Mucosa of descending colon (tissue), 3 donors: ENCODE data around the gene RAC3. TPM values are rescaled to one million over a fixed set of nuclear protein-coding genes. Genes with fewer than 3 reads are reported as not detected.

Source experiments
- ATAC-seq: fragments of 200-7000 bp; cut with Tn5 transposase; one replicate; pipeline ENCODE4 v1.9.1; 2020; ENCODE audit warnings: mild to moderate bottlenecking, moderate library complexity
- DNase-seq, 3 donors: peaks; one replicate each; pipeline ENCODE4 v3.0.0-alpha.2; 2020
- H3K36me3 ChIP-seq: fragments of 200-600 bp; one replicate; pipeline ENCODE4 v1.8.0; 2021; ENCODE audit warnings: low read depth, mild to moderate bottlenecking
- H3K4me1 ChIP-seq: fragments of 200-600 bp; one replicate; pipeline ENCODE4 v1.8.0; 2021; ENCODE audit warnings: low read depth, mild to moderate bottlenecking
- H3K4me3 ChIP-seq: fragments of 200-600 bp; one replicate; pipeline ENCODE4 v1.8.0; 2021; ENCODE audit warnings: mild to moderate bottlenecking
- H3K9me3 ChIP-seq: fragments of 200-600 bp; one replicate; pipeline ENCODE4 v1.8.0; 2021; ENCODE audit warnings: mild to moderate bottlenecking
- intact Hi-C, 2 donors: fragments of 100-400 bp; cut with DNase I in 1 of 2; cut with micrococcal nuclease in 1 of 2; formaldehyde crosslinking; loops; one replicate each; pipeline versions ENCODE4 v1.11.0 to v1.11.1; 2022; cut with DNase I, micrococcal nuclease
- total RNA-seq, 3 donors: library from RNA; stranded (reverse); fragmentation: NEBNext Ultra II Directional in 2 of 3; extraction: Animal tissue kit (Norgen Biotek cat#: 25700) in 2 of 3; gene quantifications; one replicate each; pipeline versions ENCODE4 v1.2.1 to v1.2.4, GENCODE V29; 2021 to 2023
- TF ChIP-seq, protein P1 (sequence below): fragments of 200-600 bp; IDR thresholded peaks from one replicate; pipeline ENCODE4 v1.8.0; 2022; ENCODE audit warnings: antibody characterized with exemption, mild to moderate bottlenecking
- donor health status: DM: no; HTN: no; CAD: no; lungs with moderate emphysema.
- donor health status: DM: no; HTN: no; CAD: no.
- donor health status: DM: no; HTN: yes; CAD: no.

Gene RAC3
- total RNA-seq, 3 donors from 2014 or later: 3.4 to 6.2 (median 4.2) TPM

DNA sequence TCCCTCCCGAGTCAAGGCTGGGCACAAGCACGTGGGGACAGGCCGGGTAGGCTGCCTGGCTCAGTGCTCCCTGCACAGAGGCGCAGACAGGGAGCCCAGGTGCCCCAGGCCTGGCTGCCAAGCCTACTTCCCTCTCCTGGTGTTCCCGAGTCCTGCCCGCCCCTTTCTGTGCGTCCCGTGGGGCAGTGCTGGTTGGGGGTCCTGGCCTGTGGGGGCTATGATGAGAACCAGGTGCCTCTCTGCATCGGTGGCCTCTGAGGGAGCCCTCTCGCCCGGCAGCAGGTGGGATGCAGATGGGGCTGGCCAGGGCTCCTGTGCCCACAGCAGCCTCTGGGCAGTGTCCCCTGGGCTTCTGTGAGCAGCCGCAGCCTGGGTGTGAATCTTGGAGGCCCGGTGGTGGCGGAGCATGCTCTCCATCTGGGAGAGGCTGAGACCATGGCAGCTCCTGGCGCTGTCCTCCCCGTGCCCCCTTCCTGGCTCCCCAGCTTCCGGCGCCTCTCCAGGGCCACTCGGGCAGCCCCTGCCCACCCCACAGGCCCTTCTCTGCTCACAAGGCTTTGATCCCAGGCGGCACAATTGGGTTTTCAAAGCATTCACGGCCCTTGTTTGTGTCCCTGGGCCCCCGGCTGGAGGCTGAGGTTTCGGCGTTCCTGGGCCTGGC is 16.0 kb upstream of the RAC3 start:
- no peak for ATAC-seq
- intact Hi-C loops: loop anchor here in 1 of 2 donors (5.0 kb wide), 1 partner anchor 53 kb away; the partner anchor contains the start of gene NOTUM

DNA sequence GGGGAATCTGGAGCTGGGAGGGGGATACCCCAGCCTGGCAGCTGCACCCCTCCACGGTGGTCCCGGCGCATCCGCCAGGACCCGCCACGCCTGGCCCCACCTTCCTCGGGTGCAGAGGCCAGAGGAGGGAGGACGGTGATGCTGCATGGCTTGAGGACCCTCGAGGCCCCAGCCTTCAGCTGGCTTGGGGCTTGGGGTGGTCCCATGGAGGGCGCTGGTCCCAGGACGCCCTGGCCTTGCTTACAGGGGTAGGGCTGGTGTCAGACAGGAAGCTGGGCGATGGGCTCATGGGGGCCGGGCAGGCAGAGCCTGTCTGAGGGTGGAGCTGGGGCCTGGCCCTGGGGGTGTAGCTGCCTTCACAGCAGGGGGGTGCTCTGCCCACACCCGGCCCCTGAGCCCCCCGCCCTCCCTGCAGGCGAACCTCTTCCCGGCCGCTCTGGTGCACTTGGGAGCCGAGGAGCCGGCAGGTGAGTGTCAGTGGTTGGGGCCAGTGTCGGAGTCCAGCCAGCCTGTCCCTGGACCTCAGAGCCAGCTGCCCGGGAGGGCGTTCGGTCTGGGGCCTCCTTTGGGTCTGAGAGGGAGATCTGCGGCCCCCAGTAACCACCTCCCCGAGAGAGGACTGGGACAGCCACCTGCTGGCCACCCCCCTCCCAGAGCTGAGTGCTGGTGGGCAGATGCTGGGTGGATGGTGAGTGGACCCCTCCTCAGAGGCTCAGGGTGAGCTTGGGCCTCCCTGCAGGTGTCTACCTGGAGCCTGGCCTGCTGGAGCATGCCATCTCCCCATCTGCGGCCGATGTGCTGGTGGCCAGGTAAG is 15.2 kb upstream of the RAC3 start:
- Histone ChIP-seq H3K4me1 (peaks cover 14% of the 10 kb centered on the region), H3K9me3 (no peaks in the 10 kb centered on the region), H3K4me3 (no peak overlapping the region), H3K36me3 (no peaks in the 10 kb centered on the region)
- DNase-seq (no peak), ATAC-seq (no peak)
- intact Hi-C loops: loop anchor here in 1 of 2 donors (5.0 kb wide), 1 partner anchor 54 kb away; the partner anchor contains the start of gene NOTUM
- TF ChIP-seq, protein P1, sequence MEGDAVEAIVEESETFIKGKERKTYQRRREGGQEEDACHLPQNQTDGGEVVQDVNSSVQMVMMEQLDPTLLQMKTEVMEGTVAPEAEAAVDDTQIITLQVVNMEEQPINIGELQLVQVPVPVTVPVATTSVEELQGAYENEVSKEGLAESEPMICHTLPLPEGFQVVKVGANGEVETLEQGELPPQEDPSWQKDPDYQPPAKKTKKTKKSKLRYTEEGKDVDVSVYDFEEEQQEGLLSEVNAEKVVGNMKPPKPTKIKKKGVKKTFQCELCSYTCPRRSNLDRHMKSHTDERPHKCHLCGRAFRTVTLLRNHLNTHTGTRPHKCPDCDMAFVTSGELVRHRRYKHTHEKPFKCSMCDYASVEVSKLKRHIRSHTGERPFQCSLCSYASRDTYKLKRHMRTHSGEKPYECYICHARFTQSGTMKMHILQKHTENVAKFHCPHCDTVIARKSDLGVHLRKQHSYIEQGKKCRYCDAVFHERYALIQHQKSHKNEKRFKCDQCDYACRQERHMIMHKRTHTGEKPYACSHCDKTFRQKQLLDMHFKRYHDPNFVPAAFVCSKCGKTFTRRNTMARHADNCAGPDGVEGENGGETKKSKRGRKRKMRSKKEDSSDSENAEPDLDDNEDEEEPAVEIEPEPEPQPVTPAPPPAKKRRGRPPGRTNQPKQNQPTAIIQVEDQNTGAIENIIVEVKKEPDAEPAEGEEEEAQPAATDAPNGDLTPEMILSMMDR: no peak

More for the DNA sequence above, 16.0 kb upstream of the RAC3 start:
- Histone ChIP-seq H3K4me1 (peaks cover 8% of the 10 kb centered on the region), H3K4me3 (no peak overlapping the region), H3K9me3 (no peaks in the 10 kb centered on the region), H3K36me3 (no peaks in the 10 kb centered on the region)
- no peak for DNase-seq
- TF ChIP-seq, protein P1: no peak

DNA sequence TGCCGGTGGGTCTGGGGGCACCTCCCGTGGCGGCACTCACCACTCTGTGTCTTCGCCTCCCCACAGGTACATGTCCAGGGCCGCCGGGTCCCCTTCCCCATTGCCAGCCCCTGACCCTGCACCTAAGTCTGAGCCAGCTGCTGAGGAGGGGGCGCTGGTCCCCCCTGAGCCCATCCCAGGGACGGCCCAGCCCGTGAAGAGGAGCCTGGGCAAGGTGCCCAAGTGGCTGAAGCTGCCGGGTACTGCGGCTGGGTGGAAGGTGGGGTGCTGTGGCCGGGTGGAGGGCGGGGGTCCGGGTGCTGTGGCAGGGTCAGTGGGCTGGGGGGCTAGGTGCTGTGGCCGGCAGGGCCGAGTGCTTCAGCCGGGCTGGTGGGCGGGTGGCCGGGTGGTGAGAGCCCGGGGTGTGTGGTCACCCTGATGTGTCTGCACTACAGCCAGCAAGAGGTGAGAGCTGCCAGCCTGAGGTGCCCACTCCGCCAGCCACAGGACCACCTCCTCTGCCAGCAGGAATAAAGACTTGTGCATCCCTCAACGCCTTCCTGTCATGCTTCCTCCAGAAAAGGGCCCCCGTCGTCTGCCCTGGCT is 14.5 kb upstream of the RAC3 start:
- no peaks in the 10 kb centered on the region for H3K36me3 ChIP-seq
- intact Hi-C loops: loop anchor here in 1 of 2 donors (5.0 kb wide), 1 partner anchor 55 kb away; the partner anchor contains the start of gene NOTUM
- H3K4me1 ChIP-seq: peaks cover 18% of the 10 kb centered on the region

DNA sequence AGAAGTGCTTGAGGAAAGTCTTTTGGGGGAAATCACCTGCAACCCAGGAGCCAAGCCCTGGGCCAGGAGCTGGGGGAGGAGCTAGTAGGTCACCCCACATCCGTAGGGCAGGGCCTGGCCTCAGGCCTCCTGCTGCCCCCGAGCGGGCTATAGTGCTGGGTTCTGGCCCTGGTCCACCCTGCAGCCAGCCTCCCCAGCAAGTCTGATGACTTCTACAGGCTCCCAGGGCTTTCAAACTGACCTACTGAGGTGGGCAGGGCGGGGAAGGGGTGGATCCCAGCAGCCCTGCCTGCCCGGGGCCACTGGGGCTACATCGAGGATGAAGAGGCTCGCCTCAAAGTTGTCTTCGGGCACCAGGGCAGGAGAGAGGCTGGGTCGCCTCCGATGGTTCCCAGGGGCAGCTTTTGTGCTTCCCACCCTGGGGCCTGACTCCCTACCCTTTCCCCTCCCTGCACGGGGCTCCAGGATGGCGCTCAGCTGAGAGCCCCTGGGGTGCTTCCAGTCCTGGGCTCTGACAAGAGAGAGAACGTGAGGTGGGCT is 13.8 kb upstream of the RAC3 start:
- H3K36me3 ChIP-seq: no peaks in the 10 kb centered on the region
- intact Hi-C loops: loop anchor here in 1 of 2 donors (5.0 kb wide), 1 partner anchor 55 kb away; the partner anchor contains the start of gene NOTUM
- H3K4me1 ChIP-seq: peaks cover 18% of the 10 kb centered on the region
- no peak overlapping the region for H3K4me3 ChIP-seq
- DNase-seq (no peak), ATAC-seq (no peak)
- H3K9me3 ChIP-seq: no peaks in the 10 kb centered on the region
- TF ChIP-seq, protein P1: no peak

More for the DNA sequence above, 14.5 kb upstream of the RAC3 start:
- Histone ChIP-seq H3K4me3 (no peak overlapping the region), H3K9me3 (no peaks in the 10 kb centered on the region)
- ATAC-seq (no peak), DNase-seq (no peak)
- TF ChIP-seq, protein P1: no peak
